Measurements from ENCODE around the gene IQSEC1. TPM values are rescaled to one million over a fixed set of nuclear protein-coding genes. Genes with fewer than 3 reads are reported as not detected.

The IQSEC1 gene
- total and polyA plus RNA-seq, 2 of the 8 experiments (the other 6 are each of a cell fraction or from before 2014, with no cell fraction given), result 6.8 to 28.8 TPM

- H4K91ac ChIP-seq (replicated peaks; ENCODE audit: insufficient read length, low read length), result no peak overlapping the region
- DNase-seq (ENCODE audit: low read depth in 1 of 2, low spot score in 2 of 2) (no peak), FAIRE-seq (no peak)
- H3K27me3 ChIP-seq (replicated peaks in 1 of 4; ENCODE audit: control insufficient read depth in 3 of 4, extremely low read depth in 1 of 4, insufficient read depth in 3 of 4, low read length in 3 of 4), result peaks cover 0 to 4% (median 0%) of the 10 kb centered on the region in 4 experiments; a peak in 3 of 7 replicates
- H2BK12ac ChIP-seq (ENCODE audit: low read depth, low read length), result peak overlapping the region; percentile 39; the same call in 1 of the 2 replicates
- peaks cover 14 to 43% (median 32%) of the 10 kb centered on the region in 4 experiments for H3K4me1 ChIP-seq (replicated peaks in 1 of 4; ENCODE audit: control insufficient read depth in 3 of 4, insufficient read depth in 4 of 4, low read length in 3 of 4)
- H3K9me3 ChIP-seq (ENCODE audit: insufficient read depth in 2 of 2, low read depth in 1 of 2, low read length in 1 of 2), result no peaks in the 10 kb centered on the region
- no peak overlapping the region for H4K8ac ChIP-seq (ENCODE audit: extremely low read depth, insufficient read depth, low read length)
- H3K4me3 ChIP-seq (ENCODE audit: extremely low read depth in 1 of 4, insufficient read depth in 2 of 4, low read depth in 3 of 4, low read length in 4 of 4), result no peak overlapping the region
- H3K27ac ChIP-seq (ENCODE audit: low read depth, low read length), result no peak overlapping the region
- H4K5ac ChIP-seq (ENCODE audit: insufficient read length, low read depth, low read length), result no peak overlapping the region
- H2BK120ac ChIP-seq (replicated peaks; ENCODE audit: low read depth, low read length), result no peak overlapping the region
- H3K79me1 ChIP-seq (ENCODE audit: low read depth, low read length), result no peaks in the 10 kb centered on the region; the same call in 1 of the 2 replicates
- no peak overlapping the region for H2AK5ac ChIP-seq (ENCODE audit: low read depth, low read length)
- H3K9ac ChIP-seq (replicated peaks in 1 of 4; ENCODE audit: extremely low read depth in 1 of 4, low read depth in 3 of 4, low read length in 3 of 4), result no peak overlapping the region
- no peak overlapping the region for H3K4ac ChIP-seq (replicated peaks; ENCODE audit: insufficient read length, low read depth, low read length)
- H2AFZ ChIP-seq (ENCODE audit: low read length), result no peak overlapping the region
- H2BK15ac ChIP-seq (ENCODE audit: low read length), result peak overlapping the region; percentile 88
- CTCF ChIA-PET (ENCODE audit: partially characterized antibody), result interaction anchor here (0.9 to 13.5 kb wide), 2 partner anchors 12 kb away, joined by 3 to 71 read pairs; no protein-coding TSS in a partner anchor
- H2BK5ac ChIP-seq (ENCODE audit: low read depth, low read length), result no peak overlapping the region
- H3K18ac ChIP-seq (ENCODE audit: extremely low read depth, low read length), result no peak overlapping the region
- H2BK20ac ChIP-seq (ENCODE audit: low read length), result no peak overlapping the region
- WGBS, 2 experiments (ENCODE audit: extremely low coverage in 1 of 2, insufficient coverage in 1 of 2, insufficient read length in 1 of 2, insufficient replicate concordance in 2 of 2, low coverage in 1 of 2, low lambda C conversion rate in 2 of 2, missing lambda C conversion rate in 1 of 2), result 84% methylated on average over 13 of the region's 17 CpGs; no CpG with 5 or more reads in 1 of the 2 experiments
- peaks cover 6% of the 10 kb centered on the region for H3K23me2 ChIP-seq (ENCODE audit: low read depth, low read length)
- no peaks in the 10 kb centered on the region for H3K36me3 ChIP-seq (ENCODE audit: control insufficient read depth in 2 of 4, insufficient read depth in 4 of 4, low read length in 3 of 4)
- no peak for TF ChIP-seq NANOG (IDR thresholded peaks at IDR 0.05; ENCODE audit: insufficient read depth, low read depth, low read length, poor library complexity, severe bottlenecking)
- TF ChIP-seq RAD21 (IDR thresholded peaks at IDR 0.05 in 1 of 2, conservative IDR thresholded peaks at IDR 0.05 in 1 of 2; ENCODE audit: low read depth in 2 of 2, low read length in 2 of 2), result no peak
- TF ChIP-seq CBX8 (IDR thresholded peaks at IDR 0.05; ENCODE audit: borderline replicate concordance, low read depth, low read length), result no peak
- TF ChIP-seq RNF2 (IDR thresholded peaks at IDR 0.05; ENCODE audit: borderline replicate concordance, low read depth, low read length, missing control alignments, poor library complexity, severe bottlenecking), result no peak
- TF ChIP-seq SP1 (IDR thresholded peaks at IDR 0.05; ENCODE audit: low read depth, low read length), result no peak
- TF ChIP-seq YY1 (IDR thresholded peaks at IDR 0.05; ENCODE audit: low read depth, low read length), result no peak
- no peak for TF ChIP-seq POLR2AphosphoS5 (IDR thresholded peaks at IDR 0.05; ENCODE audit: low read depth, low read length)
- TF ChIP-seq POLR2A (IDR thresholded peaks at IDR 0.05; ENCODE audit: control extremely low read depth in 1 of 2, low read depth in 2 of 2, low read length in 2 of 2), result no peak
- no peak overlapping the region for H3K14ac ChIP-seq (ENCODE audit: insufficient read length)
- no peaks in the 10 kb centered on the region for H3K79me2 ChIP-seq (ENCODE audit: control insufficient read depth in 1 of 2, insufficient read depth in 2 of 2, low read length in 2 of 2)
- H3K23ac ChIP-seq (ENCODE audit: insufficient read length), result no peak overlapping the region
- H4K20me1 ChIP-seq (replicated peaks in 1 of 2; ENCODE audit: control insufficient read depth in 1 of 2, insufficient read depth in 2 of 2, low read length in 2 of 2), result no peaks in the 10 kb centered on the region
- H3K56ac ChIP-seq (replicated peaks; ENCODE audit: insufficient read length, low read depth, low read length), result no peak overlapping the region
- H3K4me2 ChIP-seq (ENCODE audit: insufficient read depth in 1 of 2, low read depth in 2 of 2, low read length in 2 of 2), result no peak overlapping the region
- POLR2A ChIA-PET (ENCODE audit: partially characterized antibody), result no interaction called here
Observed at GRCh38 chr3:13016083-13016720, 57.0 kb downstream of the IQSEC1 start.
